Measurements from ENCODE around the gene VPS33B.

The VPS33B gene

GRCh38 chr15:90949979-90950675, 72.3 kb downstream of the VPS33B start:
- no peak for DNase-seq (ENCODE audit: low read depth)
